ENCODE data around the gene PHYHD1. TPM values are rescaled to one million over a fixed set of nuclear protein-coding genes. Genes with fewer than 3 reads are reported as not detected.
"Not testable (repeated sequence)": the region's sequence is repeated elsewhere in the genome, so short reads cannot be mapped to it uniquely, and the experiment has no call there.

The PHYHD1 gene
- total RNA-seq, 2 experiments from 2014 or later, result 0.61 to 1.5 TPM

GRCh38 chr9:128940946-128941755, 20.4 kb downstream of the PHYHD1 start:
- DNase-seq (no peak), ATAC-seq (no peak)
- no peak for TF ChIP-seq CTCF (IDR thresholded peaks at IDR 0.05)
- ChIA-PET POLR2A (no interaction called here), CTCF (interaction anchor here (0.5 to 1.2 kb wide), 2 partner anchors 13 to 20 kb away, joined by 3 to 4 read pairs; no protein-coding TSS in a partner anchor)
- H3K27me3 Mint-ChIP-seq, result no peaks in the 10 kb centered on the region
- H3K36me3 Mint-ChIP-seq (ENCODE audit: low read depth), result peaks cover 8% of the 10 kb centered on the region
- no peak overlapping the region for H3K4me3 Mint-ChIP-seq
- H3K4me1 Mint-ChIP-seq (ENCODE audit: low read depth), result peaks cover 7% of the 10 kb centered on the region
- no peaks in the 10 kb centered on the region for H3K9me3 Mint-ChIP-seq
- intact Hi-C loops (cut with micrococcal nuclease), result no loop called here
- H3K27ac Mint-ChIP-seq, result no peak overlapping the region

GRCh38 chr9:128943832-128944620, 23.2 kb downstream of the PHYHD1 start:
- ChIA-PET POLR2A (no interaction called here), CTCF (interaction anchor here (3.7 kb wide), 1 partner anchor 16 kb away, joined by 26 read pairs; no protein-coding TSS in a partner anchor)
- peaks cover 19% of the 10 kb centered on the region for H3K4me1 Mint-ChIP-seq (ENCODE audit: low read depth)
- no peaks in the 10 kb centered on the region for H3K9me3 Mint-ChIP-seq
- H3K4me3 Mint-ChIP-seq, result no peak overlapping the region
- DNase-seq (no peak), ATAC-seq (no peak)
- H3K27ac Mint-ChIP-seq, result no peak overlapping the region
- H3K36me3 Mint-ChIP-seq (ENCODE audit: low read depth), result peaks cover 13% of the 10 kb centered on the region
- TF ChIP-seq CTCF (IDR thresholded peaks at IDR 0.05), result no peak
- no peaks in the 10 kb centered on the region for H3K27me3 Mint-ChIP-seq
- intact Hi-C loops (cut with micrococcal nuclease), result no loop called here

GRCh38 chr9:128944966-128945365, 24.2 kb downstream of the PHYHD1 start:
- CTCF ChIA-PET, result interaction anchor here (1.1 to 3.7 kb wide), 2 partner anchors 17 to 127 kb away, joined by 4 to 26 read pairs; partner anchors contain the start of gene ENDOG
- ATAC-seq; H3K27me3 Mint-ChIP-seq; H3K27ac Mint-ChIP-seq; intact Hi-C loops (cut with micrococcal nuclease); POLR2A ChIA-PET; DNase-seq; H3K9me3 Mint-ChIP-seq; H3K4me3 Mint-ChIP-seq: not testable (repeated sequence)
- H3K4me1 Mint-ChIP-seq (ENCODE audit: low read depth), result peaks cover 21% of the 10 kb centered on the region
- peaks cover 13% of the 10 kb centered on the region for H3K36me3 Mint-ChIP-seq (ENCODE audit: low read depth)

- ATAC-seq (no peak), DNase-seq (no peak)
- peaks cover 19% of the 10 kb centered on the region for H3K36me3 Mint-ChIP-seq (ENCODE audit: low read depth)
- peak overlapping the region; percentile 98 for H3K27ac Mint-ChIP-seq
- H3K27me3 Mint-ChIP-seq, result no peaks in the 10 kb centered on the region
- ChIA-PET POLR2A (no interaction called here), CTCF (interaction anchor here (1.1 to 3.7 kb wide), 2 partner anchors 18 to 128 kb away, joined by 4 to 26 read pairs; partner anchors contain the start of gene ENDOG)
- H3K4me3 Mint-ChIP-seq, result peak overlapping the region; percentile 82
- H3K9me3 Mint-ChIP-seq, result no peaks in the 10 kb centered on the region
- TF ChIP-seq CTCF (IDR thresholded peaks at IDR 0.05), result no peak
- intact Hi-C loops (cut with micrococcal nuclease), result no loop called here
- peaks cover 23% of the 10 kb centered on the region for H3K4me1 Mint-ChIP-seq (ENCODE audit: low read depth)
Observed at GRCh38 chr9:128945798-128946501, 25.2 kb downstream of the PHYHD1 start.

GRCh38 chr9:128946571-128947276, 25.9 kb downstream of the PHYHD1 start:
- Mint-ChIP-seq H3K4me1 (ENCODE audit: low read depth) (peaks cover 27% of the 10 kb centered on the region), H3K27me3 (no peaks in the 10 kb centered on the region), H3K9me3 (no peaks in the 10 kb centered on the region), H3K4me3 (peak overlapping the region; percentile 82), H3K27ac (peak overlapping the region; percentile 98), H3K36me3 (ENCODE audit: low read depth) (peaks cover 25% of the 10 kb centered on the region)
- no peak for TF ChIP-seq CTCF (IDR thresholded peaks at IDR 0.05)
- ChIA-PET POLR2A (interaction anchor here (2.0 kb wide), 2 partner anchors 10 to 65 kb away, joined by 9 read pairs; partner anchors contain the start of genes KYAT1 and LRRC8A), CTCF (no interaction called here)
- intact Hi-C loops (cut with micrococcal nuclease), result no loop called here
- ATAC-seq, result peak; percentile 25
- peak; percentile 7 for DNase-seq

All from activated CD8-positive, alpha-beta T cell treated with anti-CD3 and anti-CD28 coated beads for 36 hours (primary cell).